GM12878 (cell line): ENCODE measurements around the gene CDH1. TPM values are rescaled to one million over a fixed set of nuclear protein-coding genes. Genes with fewer than 3 reads are reported as not detected.

Experiments
- BMI1 ChIP-seq: fragments of 450-650 bp; IDR thresholded peaks from 2 replicates; pipeline ENCODE4 v1.6.1; 2016; ENCODE audit warnings: mild to moderate bottlenecking, moderate library complexity, borderline replicate concordance
- CBFB ChIP-seq: IDR thresholded peaks from 2 replicates; pipeline ENCODE4 v1.6.1; 2016; ENCODE audit warnings: antibody characterized with exemption, low read depth
- EED ChIP-seq: sonication (generic); IDR thresholded peaks from 2 replicates; pipeline ENCODE4 v1.6.1; 2016; ENCODE audit warnings: antibody characterized with exemption, low read depth
- KAT2A ChIP-seq: conservative IDR thresholded peaks from 2 replicates; pipeline ENCODE4 v1.6.1; 2011; ENCODE audit warnings: low read depth, low read length; ENCODE audit not compliant: control insufficient read depth
- MLLT1 ChIP-seq: fragments of 450-650 bp; IDR thresholded peaks from 2 replicates; pipeline ENCODE4 v1.6.1; 2016; ENCODE audit warnings: mild to moderate bottlenecking
- MXI1 ChIP-seq: fragments of 150-350 bp; IDR thresholded peaks from 2 replicates; pipeline ENCODE4 v1.6.1; 2011; ENCODE audit warnings: low read depth, mild to moderate bottlenecking, inconsistent platforms, low read length, improper control_type of control experiment
- NFYB ChIP-seq: IDR thresholded peaks from 2 replicates; pipeline ENCODE4 v1.6.1; 2011; ENCODE audit warnings: low read depth, mild to moderate bottlenecking, low read length, improper control_type of control experiment, moderate library complexity; ENCODE audit not compliant: insufficient read depth
- PAX5 ChIP-seq: IDR thresholded peaks from 2 replicates; pipeline ENCODE4 v1.6.1; 2011; ENCODE audit warnings: low read depth, low read length, borderline replicate concordance
- PBX3 ChIP-seq: IDR thresholded peaks from 2 replicates; pipeline ENCODE4 v1.6.1; 2011; ENCODE audit warnings: mild to moderate bottlenecking, low read depth, low read length, moderate library complexity; ENCODE audit not compliant: insufficient replicate concordance
- RELA ChIP-seq: fragments of 450-650 bp; IDR thresholded peaks from 2 replicates; pipeline ENCODE4 v1.8.0; 2014; ENCODE audit warnings: borderline replicate concordance; ENCODE audit not compliant: partially characterized antibody
- SKIL ChIP-seq: fragments of 450-650 bp; IDR thresholded peaks from 2 replicates; pipeline ENCODE4 v1.6.1; 2017; ENCODE audit warnings: mild to moderate bottlenecking, low read depth, inconsistent platforms; ENCODE audit not compliant: poor library complexity, severe bottlenecking
- ZBTB40 ChIP-seq: fragments of 450-650 bp; IDR thresholded peaks from 2 replicates; pipeline ENCODE4 v1.6.1; 2016; ENCODE audit warnings: mild to moderate bottlenecking, moderate library complexity, borderline replicate concordance
- ZNF217 ChIP-seq: fragments of 450-650 bp; IDR thresholded peaks from 2 replicates; pipeline ENCODE4 v1.6.1; 2017; ENCODE audit warnings: antibody characterized with exemption, mild to moderate bottlenecking
- polyA plus RNA-seq, 11 experiments: library from polyadenylated mRNA; depleted of rRNA in 4 of 11; unstranded in 6 of 11; stranded (reverse) in 5 of 11; fragments of >200 nt; fragmentation: Nextera tagmentation in 4 of 11; fragmentation: Illumina TruSeq in 1 of 11; extraction: Ambion mirVana in 4 of 11; extraction: Trizol in 1 of 11; gene quantifications; 1 replicate in 1 of 11; 2 replicates in 10 of 11; pipeline versions ENCODE4 v1.2.1 to v1.2.3, GENCODE V29; 2011 to 2016; ENCODE audit warnings: inconsistent platforms in 2 of 11, missing spikeins in 2 of 11, low read depth in 1 of 11
- total RNA-seq, 4 experiments: library from RNA; depleted of rRNA in 3 of 4; stranded (reverse); fragments of >200 nt in 3 of 4; fragmentation: Illumina TruSeq in 1 of 4; extraction: Trizol in 1 of 4; gene quantifications; 2 replicates each; pipeline versions ENCODE4 v1.2.1 to v1.2.3, GENCODE V29; 2013 to 2021
- TF ChIP-seq, protein P1 (sequence below): fragments of 450-650 bp; IDR thresholded peaks from 2 replicates; pipeline ENCODE4 v1.6.1; 2017; ENCODE audit warnings: mild to moderate bottlenecking, moderate library complexity
- TF ChIP-seq, protein P2 (sequence below): IDR thresholded peaks from 2 replicates; pipeline ENCODE4 v1.6.1; 2012; ENCODE audit warnings: low read depth, low read length, improper control_type of control experiment

CDH1 gene
- total and polyA plus RNA-seq, 10 of the 15 experiments (the other 5 are each of a cell fraction or from before 2014, with no cell fraction given), result 2.2 to 30.6 (median 17.7) TPM

GRCh38 chr16:68740628-68741346 lies 3.7 kb downstream of the CDH1 start (continued):
- TF ChIP-seq PBX3 (no peak), BMI1 (peak; percentile 65), KAT2A (no peak), MXI1 (peak; percentile 46), EED (peak; percentile 95), ZNF217 (peak; percentile 52; the same call in 1 of the 2 replicates), CBFB (peak; percentile 88), ZBTB40 (no peak), RELA (no peak), SKIL (peak; percentile 60), PAX5 (no peak), NFYB (no peak), MLLT1 (peak; percentile 78; the same call in 1 of the 2 replicates)
- TF ChIP-seq, protein P1, sequence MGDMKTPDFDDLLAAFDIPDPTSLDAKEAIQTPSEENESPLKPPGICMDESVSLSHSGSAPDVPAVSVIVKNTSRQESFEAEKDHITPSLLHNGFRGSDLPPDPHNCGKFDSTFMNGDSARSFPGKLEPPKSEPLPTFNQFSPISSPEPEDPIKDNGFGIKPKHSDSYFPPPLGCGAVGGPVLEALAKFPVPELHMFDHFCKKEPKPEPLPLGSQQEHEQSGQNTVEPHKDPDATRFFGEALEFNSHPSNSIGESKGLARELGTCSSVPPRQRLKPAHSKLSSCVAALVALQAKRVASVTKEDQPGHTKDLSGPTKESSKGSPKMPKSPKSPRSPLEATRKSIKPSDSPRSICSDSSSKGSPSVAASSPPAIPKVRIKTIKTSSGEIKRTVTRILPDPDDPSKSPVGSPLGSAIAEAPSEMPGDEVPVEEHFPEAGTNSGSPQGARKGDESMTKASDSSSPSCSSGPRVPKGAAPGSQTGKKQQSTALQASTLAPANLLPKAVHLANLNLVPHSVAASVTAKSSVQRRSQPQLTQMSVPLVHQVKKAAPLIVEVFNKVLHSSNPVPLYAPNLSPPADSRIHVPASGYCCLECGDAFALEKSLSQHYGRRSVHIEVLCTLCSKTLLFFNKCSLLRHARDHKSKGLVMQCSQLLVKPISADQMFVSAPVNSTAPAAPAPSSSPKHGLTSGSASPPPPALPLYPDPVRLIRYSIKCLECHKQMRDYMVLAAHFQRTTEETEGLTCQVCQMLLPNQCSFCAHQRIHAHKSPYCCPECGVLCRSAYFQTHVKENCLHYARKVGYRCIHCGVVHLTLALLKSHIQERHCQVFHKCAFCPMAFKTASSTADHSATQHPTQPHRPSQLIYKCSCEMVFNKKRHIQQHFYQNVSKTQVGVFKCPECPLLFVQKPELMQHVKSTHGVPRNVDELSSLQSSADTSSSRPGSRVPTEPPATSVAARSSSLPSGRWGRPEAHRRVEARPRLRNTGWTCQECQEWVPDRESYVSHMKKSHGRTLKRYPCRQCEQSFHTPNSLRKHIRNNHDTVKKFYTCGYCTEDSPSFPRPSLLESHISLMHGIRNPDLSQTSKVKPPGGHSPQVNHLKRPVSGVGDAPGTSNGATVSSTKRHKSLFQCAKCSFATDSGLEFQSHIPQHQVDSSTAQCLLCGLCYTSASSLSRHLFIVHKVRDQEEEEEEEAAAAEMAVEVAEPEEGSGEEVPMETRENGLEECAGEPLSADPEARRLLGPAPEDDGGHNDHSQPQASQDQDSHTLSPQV, result no peak
- TF ChIP-seq, protein P2, sequence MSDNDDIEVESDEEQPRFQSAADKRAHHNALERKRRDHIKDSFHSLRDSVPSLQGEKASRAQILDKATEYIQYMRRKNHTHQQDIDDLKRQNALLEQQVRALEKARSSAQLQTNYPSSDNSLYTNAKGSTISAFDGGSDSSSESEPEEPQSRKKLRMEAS, result no peak
